ENCODE results near the gene RAD9B. TPM values are rescaled to one million over a fixed set of nuclear protein-coding genes. Genes with fewer than 3 reads are reported as not detected.
"Not testable (repeated sequence)": the region's sequence is repeated elsewhere in the genome, so short reads cannot be mapped to it uniquely, and the experiment has no call there.

Gene RAD9B
- total RNA-seq, 2 experiments from 2014 or later, result 0.31 to 0.63 TPM

DNA sequence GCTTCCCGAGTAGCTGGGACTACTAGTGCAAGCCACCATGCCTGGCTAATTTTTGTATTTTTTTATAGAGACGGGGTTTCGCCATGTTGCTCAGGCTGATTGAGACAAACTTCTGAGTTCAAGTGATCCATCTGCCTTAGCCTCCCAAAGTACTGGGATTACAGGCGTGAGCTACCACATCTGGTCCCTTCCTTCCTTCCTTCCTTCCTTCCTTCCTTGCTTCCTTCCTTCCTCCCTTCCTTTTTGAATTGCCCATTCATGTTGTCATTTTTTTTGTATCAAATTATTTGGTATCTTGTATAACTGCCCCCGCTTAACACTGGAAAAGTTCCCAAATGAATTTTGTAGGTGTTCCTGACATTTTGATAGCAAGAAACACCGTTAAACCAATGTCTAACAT lies 11.7 kb downstream of the RAD9B start:
- Mint-ChIP-seq H3K36me3 (ENCODE audit: low read depth) (no peaks in the 10 kb centered on the region), H3K27me3 (no peaks in the 10 kb centered on the region), H3K4me3 (no peak overlapping the region), H3K4me1 (ENCODE audit: low read depth) (no peaks in the 10 kb centered on the region), H3K9me3 (no peaks in the 10 kb centered on the region), H3K27ac (no peak overlapping the region)
- intact Hi-C loops (cut with DNase I, micrococcal nuclease), result loop anchor here (2.0 to 5.0 kb wide), 5 partner anchors 38 to 373 kb away; no protein-coding TSS in a partner anchor
- no peak overlapping the region for H3K27ac ChIP-seq (ENCODE audit: low read depth in 1 of 2, low read length in 2 of 2)
- DNase-seq, result no peak
- H3K9me3 ChIP-seq (ENCODE audit: control insufficient read depth in 1 of 2, insufficient read depth in 1 of 2, low read length in 2 of 2), result no peaks in the 10 kb centered on the region
- H3K36me3 ChIP-seq (ENCODE audit: insufficient read depth, low read length), result no peaks in the 10 kb centered on the region
- ChIA-PET POLR2A (interaction anchor here (1.1 to 1.9 kb wide), 3 partner anchors 12 to 64 kb away, joined by 3 to 11 read pairs (median 5); partner anchors contain the start of genes ARPC3, FAM216A, GPN3 and RAD9B), CTCF (interaction anchor here (1.4 to 3.0 kb wide), 4 partner anchors 14 to 88 kb away, joined by 3 to 17 read pairs (median 8); partner anchors contain the start of gene ARPC3)
- no peaks in the 10 kb centered on the region for H3K27me3 ChIP-seq (ENCODE audit: control insufficient read depth in 1 of 2, insufficient read depth in 2 of 2, low read length in 2 of 2)
- TF ChIP-seq, protein P1, sequence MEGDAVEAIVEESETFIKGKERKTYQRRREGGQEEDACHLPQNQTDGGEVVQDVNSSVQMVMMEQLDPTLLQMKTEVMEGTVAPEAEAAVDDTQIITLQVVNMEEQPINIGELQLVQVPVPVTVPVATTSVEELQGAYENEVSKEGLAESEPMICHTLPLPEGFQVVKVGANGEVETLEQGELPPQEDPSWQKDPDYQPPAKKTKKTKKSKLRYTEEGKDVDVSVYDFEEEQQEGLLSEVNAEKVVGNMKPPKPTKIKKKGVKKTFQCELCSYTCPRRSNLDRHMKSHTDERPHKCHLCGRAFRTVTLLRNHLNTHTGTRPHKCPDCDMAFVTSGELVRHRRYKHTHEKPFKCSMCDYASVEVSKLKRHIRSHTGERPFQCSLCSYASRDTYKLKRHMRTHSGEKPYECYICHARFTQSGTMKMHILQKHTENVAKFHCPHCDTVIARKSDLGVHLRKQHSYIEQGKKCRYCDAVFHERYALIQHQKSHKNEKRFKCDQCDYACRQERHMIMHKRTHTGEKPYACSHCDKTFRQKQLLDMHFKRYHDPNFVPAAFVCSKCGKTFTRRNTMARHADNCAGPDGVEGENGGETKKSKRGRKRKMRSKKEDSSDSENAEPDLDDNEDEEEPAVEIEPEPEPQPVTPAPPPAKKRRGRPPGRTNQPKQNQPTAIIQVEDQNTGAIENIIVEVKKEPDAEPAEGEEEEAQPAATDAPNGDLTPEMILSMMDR (IDR thresholded peaks at IDR 0.05), result no peak
- ATAC-seq (ENCODE audit: poor library complexity), result no peak
- no peak overlapping the region for H3K4me3 ChIP-seq (ENCODE audit: low read length)
- no peaks in the 10 kb centered on the region for H3K4me1 ChIP-seq (ENCODE audit: insufficient read depth, low read length)

DNA sequence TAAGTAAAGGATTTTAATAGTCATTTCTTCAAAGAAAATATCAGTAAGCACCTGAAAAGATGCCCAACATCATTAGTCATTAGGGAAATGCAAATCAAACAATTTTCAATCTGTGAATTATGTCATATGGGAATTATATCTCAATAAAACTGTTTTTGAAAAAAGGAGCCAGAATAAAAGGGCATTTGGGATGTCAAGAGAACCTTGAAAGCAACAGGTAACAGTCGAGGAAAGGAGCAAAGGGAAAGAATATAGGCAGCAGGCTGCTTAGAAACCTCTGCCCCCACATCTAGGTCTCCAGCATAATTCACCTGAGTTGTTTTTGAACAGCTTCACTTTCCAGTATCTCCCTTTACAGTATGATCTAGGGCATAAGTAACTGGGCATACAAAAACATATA lies 12.2 kb downstream of the RAD9B start:
- no peaks in the 10 kb centered on the region for H3K27me3 ChIP-seq (ENCODE audit: control insufficient read depth in 1 of 2, insufficient read depth in 2 of 2, low read length in 2 of 2)
- TF ChIP-seq, protein P1 (IDR thresholded peaks at IDR 0.05), result no peak
- Mint-ChIP-seq H3K27ac (no peak overlapping the region), H3K9me3 (no peaks in the 10 kb centered on the region), H3K27me3 (no peaks in the 10 kb centered on the region), H3K4me1 (ENCODE audit: low read depth) (no peaks in the 10 kb centered on the region), H3K36me3 (ENCODE audit: low read depth) (no peaks in the 10 kb centered on the region), H3K4me3 (no peak overlapping the region)
- no peak overlapping the region for H3K4me3 ChIP-seq (ENCODE audit: low read length)
- no peaks in the 10 kb centered on the region for H3K9me3 ChIP-seq (ENCODE audit: control insufficient read depth in 1 of 2, insufficient read depth in 1 of 2, low read length in 2 of 2)
- ChIA-PET POLR2A (no interaction called here), CTCF (interaction anchor here (2.0 to 3.0 kb wide), 3 partner anchors 64 to 87 kb away, joined by 7 to 17 read pairs (median 9); partner anchors contain the start of gene ARPC3)
- H3K36me3 ChIP-seq (ENCODE audit: insufficient read depth, low read length), result no peaks in the 10 kb centered on the region
- no peak for DNase-seq
- intact Hi-C loops (cut with DNase I, micrococcal nuclease), result loop anchor here (5.0 kb wide), 4 partner anchors 38 to 373 kb away; no protein-coding TSS in a partner anchor
- H3K4me1 ChIP-seq (ENCODE audit: insufficient read depth, low read length), result no peaks in the 10 kb centered on the region
- no peak overlapping the region for H3K27ac ChIP-seq (ENCODE audit: low read depth in 1 of 2, low read length in 2 of 2)
- ATAC-seq (ENCODE audit: poor library complexity), result no peak

DNA sequence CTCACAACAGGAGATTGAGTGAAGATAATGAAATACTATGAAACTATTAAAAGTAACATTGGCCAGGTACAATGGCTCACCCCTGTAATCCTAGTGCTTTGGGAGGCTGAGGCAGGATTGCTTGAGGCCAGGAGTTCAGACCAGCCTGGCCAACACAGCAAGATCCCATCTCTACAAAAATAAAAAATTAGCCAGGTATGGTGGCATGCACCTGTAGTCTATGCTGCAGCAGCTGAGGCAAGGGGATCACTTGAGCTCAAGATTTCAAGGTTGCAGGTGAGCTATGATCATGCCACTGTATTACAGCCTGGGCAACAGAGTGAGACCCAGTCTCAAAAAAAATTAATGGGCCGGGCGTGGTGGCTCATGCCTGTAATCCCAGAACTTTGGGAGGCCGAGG lies 14.9 kb downstream of the RAD9B start:
- H3K9me3 Mint-ChIP-seq, result no peaks in the 10 kb centered on the region
- Histone ChIP-seq H3K27ac (ENCODE audit: low read depth in 1 of 2, low read length in 2 of 2) (no peak overlapping the region), H3K4me3 (ENCODE audit: low read length) (no peak overlapping the region), H3K9me3 (ENCODE audit: control insufficient read depth in 1 of 2, insufficient read depth in 1 of 2, low read length in 2 of 2) (no peaks in the 10 kb centered on the region), H3K36me3 (ENCODE audit: insufficient read depth, low read length) (no peaks in the 10 kb centered on the region), H3K4me1 (ENCODE audit: insufficient read depth, low read length) (peaks cover 7% of the 10 kb centered on the region), H3K27me3 (ENCODE audit: control insufficient read depth in 1 of 2, insufficient read depth in 2 of 2, low read length in 2 of 2) (no peaks in the 10 kb centered on the region)
- H3K27me3 Mint-ChIP-seq, result no peaks in the 10 kb centered on the region
- ChIA-PET CTCF (interaction anchor here (1.1 kb wide), 1 partner anchor 48 kb away, joined by 3 read pairs; the partner anchor contains the start of gene FAM216A), POLR2A (interaction anchor here (1.0 kb wide), 1 partner anchor 15 kb away, joined by 3 read pairs; the partner anchor contains the start of genes RAD9B and VPS29)
- H3K4me1 Mint-ChIP-seq (ENCODE audit: low read depth), result no peaks in the 10 kb centered on the region
- H3K27ac Mint-ChIP-seq, result no peak overlapping the region
- H3K36me3 Mint-ChIP-seq (ENCODE audit: low read depth), result no peaks in the 10 kb centered on the region
- DNase-seq (no peak), ATAC-seq (ENCODE audit: poor library complexity) (no peak)
- TF ChIP-seq, protein P1 (IDR thresholded peaks at IDR 0.05), result no peak
- H3K4me3 Mint-ChIP-seq, result no peak overlapping the region
- intact Hi-C loops (cut with DNase I, micrococcal nuclease), result no loop called here

DNA sequence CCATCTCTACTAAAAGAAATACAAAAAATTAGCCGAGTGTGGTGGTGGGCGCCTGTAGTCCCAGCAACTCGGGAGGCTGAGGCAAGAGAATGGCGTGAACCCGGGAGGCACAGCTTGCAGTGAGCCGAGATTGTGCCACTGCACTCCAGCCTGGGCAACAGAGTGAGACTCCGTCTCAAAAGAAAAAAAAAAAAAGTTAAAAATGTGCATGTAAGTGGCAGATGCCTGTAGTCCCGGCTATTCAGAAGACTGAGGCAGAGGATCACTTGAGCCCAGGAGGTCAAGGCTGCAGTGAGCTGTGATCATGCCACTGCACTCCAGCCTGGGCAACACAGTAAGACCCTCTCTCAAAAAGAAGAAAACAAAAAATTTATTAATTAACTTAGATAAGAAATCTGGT lies 15.9 kb downstream of the RAD9B start:
- POLR2A ChIA-PET, result interaction anchor here (0.6 to 1.2 kb wide), 2 partner anchors 17 to 217 kb away, joined by 3 read pairs; no protein-coding TSS in a partner anchor
- H3K4me1 Mint-ChIP-seq (ENCODE audit: low read depth); DNase-seq; H3K4me3 ChIP-seq (ENCODE audit: low read length); H3K27me3 Mint-ChIP-seq; H3K4me1 ChIP-seq (ENCODE audit: insufficient read depth, low read length); H3K9me3 ChIP-seq (ENCODE audit: control insufficient read depth in 1 of 2, insufficient read depth in 1 of 2, low read length in 2 of 2); H3K9me3 Mint-ChIP-seq; H3K36me3 Mint-ChIP-seq (ENCODE audit: low read depth); H3K27ac Mint-ChIP-seq; ATAC-seq (ENCODE audit: poor library complexity); intact Hi-C loops (cut with DNase I, micrococcal nuclease); H3K36me3 ChIP-seq (ENCODE audit: insufficient read depth, low read length); H3K27me3 ChIP-seq (ENCODE audit: control insufficient read depth in 1 of 2, insufficient read depth in 2 of 2, low read length in 2 of 2); H3K27ac ChIP-seq (ENCODE audit: low read depth in 1 of 2, low read length in 2 of 2); H3K4me3 Mint-ChIP-seq: not testable (repeated sequence)
- CTCF ChIA-PET, result interaction anchor here (1.1 kb wide), 1 partner anchor 49 kb away, joined by 3 read pairs; the partner anchor contains the start of gene FAM216A

DNA sequence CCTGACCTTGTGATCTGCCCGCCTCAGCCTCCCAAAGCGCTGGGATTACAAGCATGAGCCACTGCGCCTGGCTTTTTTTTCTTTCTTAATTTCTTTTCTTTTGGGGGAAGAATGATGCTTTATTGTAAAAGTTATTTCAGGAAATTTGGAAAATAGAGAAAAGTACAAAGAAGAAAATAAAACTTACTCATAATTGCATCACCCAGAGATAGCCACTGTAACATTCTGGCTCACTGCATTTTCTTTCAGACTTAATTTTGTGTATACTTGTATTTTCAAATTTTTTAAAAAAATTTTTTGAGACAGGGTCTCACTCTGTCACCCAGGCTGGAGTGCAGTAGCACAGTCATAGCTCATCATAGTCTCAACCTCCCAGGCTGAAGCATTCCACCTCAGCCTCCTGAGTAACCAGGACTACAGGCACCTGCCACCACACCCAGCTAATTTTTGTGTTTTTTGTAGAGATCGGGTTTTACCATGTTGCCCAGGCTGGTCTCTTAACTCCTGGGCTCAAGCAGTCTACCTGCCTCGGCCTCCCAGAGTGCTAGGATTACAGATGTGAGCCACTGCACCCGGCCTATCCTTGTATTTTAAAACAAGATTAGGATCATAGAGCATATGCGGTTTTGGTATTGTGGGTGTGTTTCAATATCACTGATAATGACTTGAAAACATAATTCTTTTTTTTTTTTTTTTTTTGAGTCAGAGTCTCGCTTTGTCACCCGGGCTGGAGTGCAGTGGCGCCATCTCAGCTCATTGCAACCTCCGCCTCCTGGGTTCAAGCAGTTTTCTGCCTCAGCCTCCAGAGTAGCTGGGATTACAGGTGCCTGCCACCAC lies 19.0 kb downstream of the RAD9B start:
- ChIA-PET POLR2A (interaction anchor here (1.3 kb wide), 1 partner anchor 53 kb away, joined by 4 read pairs; the partner anchor contains the start of genes FAM216A and GPN3), CTCF (interaction anchor here (0.6 to 1.3 kb wide), 2 partner anchors 52 to 892 kb away, joined by 3 read pairs; partner anchors contain the start of gene FAM216A)
- H3K36me3 ChIP-seq (ENCODE audit: insufficient read depth, low read length); H3K27ac ChIP-seq (ENCODE audit: low read depth in 1 of 2, low read length in 2 of 2); H3K27ac Mint-ChIP-seq; H3K9me3 ChIP-seq (ENCODE audit: control insufficient read depth in 1 of 2, insufficient read depth in 1 of 2, low read length in 2 of 2); H3K9me3 Mint-ChIP-seq; intact Hi-C loops (cut with DNase I, micrococcal nuclease); H3K4me3 ChIP-seq (ENCODE audit: low read length); H3K27me3 ChIP-seq (ENCODE audit: control insufficient read depth in 1 of 2, insufficient read depth in 2 of 2, low read length in 2 of 2); H3K4me3 Mint-ChIP-seq; H3K4me1 ChIP-seq (ENCODE audit: insufficient read depth, low read length); H3K36me3 Mint-ChIP-seq (ENCODE audit: low read depth); H3K27me3 Mint-ChIP-seq; H3K4me1 Mint-ChIP-seq (ENCODE audit: low read depth): not testable (repeated sequence)
- DNase-seq (peak in 1 of 14 experiments; percentile 11), ATAC-seq (ENCODE audit: poor library complexity) (peak; percentile 41)

All from CD4-positive, alpha-beta T cell (primary cell).